ENCODE measurements around the gene AUTS2. TPM values are rescaled to one million over a fixed set of nuclear protein-coding genes. Genes with fewer than 3 reads are reported as not detected.

The AUTS2 gene
- total RNA-seq, 6 experiments from 2014 or later, result 10.4 to 32.0 (median 19.3) TPM

GRCh38 chr7:70710651-70711050 is 1112.4 kb downstream of the AUTS2 start:
- no peaks in the 10 kb centered on the region for H3K36me3 ChIP-seq
- intact Hi-C loops (cut with DNase I), result no loop called here
- H3K4me1 ChIP-seq, result peaks cover 0 to 30% (median 2%) of the 10 kb centered on the region in 4 donors
- no peaks in the 10 kb centered on the region for H3K27me3 ChIP-seq
- WGBS (ENCODE audit: insufficient coverage, low coverage, low lambda C conversion rate, missing lambda C conversion rate), result 79% methylated on average over 2 of the region's 3 CpGs
- H3K9me3 ChIP-seq, result no peaks in the 10 kb centered on the region
- H3K27ac ChIP-seq, result no peak overlapping the region
- TF ChIP-seq CTCF (IDR thresholded peaks at IDR 0.05) (no peak), POLR2A (IDR thresholded peaks at IDR 0.05) (no peak)
- DNase-seq, result no peak
- no peak for ATAC-seq
- H3K4me3 ChIP-seq, result no peak overlapping the region

GRCh38 chr7:70711452-70711851 is 1113.2 kb downstream of the AUTS2 start:
- DNase-seq, result no peak
- WGBS (ENCODE audit: insufficient coverage, low coverage, low lambda C conversion rate, missing lambda C conversion rate), result 70% methylated on average over 10 of the region's 11 CpGs
- no peak for ATAC-seq
- Histone ChIP-seq H3K9me3 (no peaks in the 10 kb centered on the region), H3K4me1 (peaks cover 0 to 30% (median 2%) of the 10 kb centered on the region in 4 donors), H3K27me3 (no peaks in the 10 kb centered on the region), H3K36me3 (no peaks in the 10 kb centered on the region), H3K27ac (no peak overlapping the region), H3K4me3 (no peak overlapping the region)
- TF ChIP-seq CTCF (IDR thresholded peaks at IDR 0.05), result no peak
- no peak for TF ChIP-seq POLR2A (IDR thresholded peaks at IDR 0.05)
- intact Hi-C loops (cut with DNase I), result no loop called here

- TF ChIP-seq POLR2A (IDR thresholded peaks at IDR 0.05), result no peak
- H3K4me3 ChIP-seq, result no peak overlapping the region
- WGBS (ENCODE audit: insufficient coverage, low coverage, low lambda C conversion rate, missing lambda C conversion rate), result 23% methylated on average over 5 of the region's 5 CpGs
- no peaks in the 10 kb centered on the region for H3K9me3 ChIP-seq
- intact Hi-C loops (cut with DNase I), result no loop called here
- ATAC-seq (peak; percentile 85 to 90 (median 88)), DNase-seq (peak; percentile 50 to 80 (median 75))
- H3K36me3 ChIP-seq, result no peaks in the 10 kb centered on the region
- H3K4me1 ChIP-seq, result peaks cover 0 to 41% (median 7%) of the 10 kb centered on the region in 4 donors
- H3K27ac ChIP-seq, result peak overlapping the region in 2 of 3 donors; percentile 8 to 40
- H3K27me3 ChIP-seq, result no peaks in the 10 kb centered on the region
Observed at GRCh38 chr7:70712942-70713341, 1114.7 kb downstream of the AUTS2 start.

- Histone ChIP-seq H3K4me3 (no peak overlapping the region), H3K9me3 (no peaks in the 10 kb centered on the region), H3K27me3 (no peaks in the 10 kb centered on the region), H3K27ac (peak overlapping the region in 1 of 3 donors; percentile 1), H3K4me1 (peaks cover 0 to 50% (median 13%) of the 10 kb centered on the region in 4 donors), H3K36me3 (no peaks in the 10 kb centered on the region)
- intact Hi-C loops (cut with DNase I), result no loop called here
- ATAC-seq (peak; percentile 11 to 60 (median 35)), DNase-seq (peak in 1 of 3 donors; percentile 57)
- TF ChIP-seq POLR2A (IDR thresholded peaks at IDR 0.05) (no peak), CTCF (IDR thresholded peaks at IDR 0.05) (no peak)
- WGBS (ENCODE audit: insufficient coverage, low coverage, low lambda C conversion rate, missing lambda C conversion rate), result 50% methylated on average over 6 of the region's 6 CpGs
Observed at GRCh38 chr7:70714506-70715038, 1116.3 kb downstream of the AUTS2 start.

- H3K4me1 ChIP-seq, result peaks cover 0 to 52% (median 23%) of the 10 kb centered on the region in 4 donors
- H3K27me3 ChIP-seq, result no peaks in the 10 kb centered on the region
- no peak overlapping the region for H3K4me3 ChIP-seq
- TF ChIP-seq POLR2A (IDR thresholded peaks at IDR 0.05) (no peak), CTCF (IDR thresholded peaks at IDR 0.05) (no peak)
- ATAC-seq (peak; percentile 36 to 57 (median 54)), DNase-seq (peak; percentile 40 to 70 (median 69))
- H3K36me3 ChIP-seq, result no peaks in the 10 kb centered on the region
- H3K27ac ChIP-seq, result peak overlapping the region in 1 of 3 donors; percentile 37
- WGBS (ENCODE audit: insufficient coverage, low coverage, low lambda C conversion rate, missing lambda C conversion rate), result 48% methylated on average over 8 of the region's 9 CpGs
- intact Hi-C loops (cut with DNase I), result no loop called here
- no peaks in the 10 kb centered on the region for H3K9me3 ChIP-seq
Observed at GRCh38 chr7:70717553-70718329, 1119.5 kb downstream of the AUTS2 start.
